HL-60/S4 treated with retinoic acid at 250 ng/mL for 4 days and 3 days (cell line): Measurements from ENCODE around the gene DCUN1D5.

Experiments
- in situ Hi-C: fragments of 300-500 bp; cut with MboI; formaldehyde crosslinking; loops from 2 replicates; pipeline ENCODE4 v1.7.0; 2022; ENCODE audit warnings: low sequenced_read_pairs

The DCUN1D5 gene

DNA sequence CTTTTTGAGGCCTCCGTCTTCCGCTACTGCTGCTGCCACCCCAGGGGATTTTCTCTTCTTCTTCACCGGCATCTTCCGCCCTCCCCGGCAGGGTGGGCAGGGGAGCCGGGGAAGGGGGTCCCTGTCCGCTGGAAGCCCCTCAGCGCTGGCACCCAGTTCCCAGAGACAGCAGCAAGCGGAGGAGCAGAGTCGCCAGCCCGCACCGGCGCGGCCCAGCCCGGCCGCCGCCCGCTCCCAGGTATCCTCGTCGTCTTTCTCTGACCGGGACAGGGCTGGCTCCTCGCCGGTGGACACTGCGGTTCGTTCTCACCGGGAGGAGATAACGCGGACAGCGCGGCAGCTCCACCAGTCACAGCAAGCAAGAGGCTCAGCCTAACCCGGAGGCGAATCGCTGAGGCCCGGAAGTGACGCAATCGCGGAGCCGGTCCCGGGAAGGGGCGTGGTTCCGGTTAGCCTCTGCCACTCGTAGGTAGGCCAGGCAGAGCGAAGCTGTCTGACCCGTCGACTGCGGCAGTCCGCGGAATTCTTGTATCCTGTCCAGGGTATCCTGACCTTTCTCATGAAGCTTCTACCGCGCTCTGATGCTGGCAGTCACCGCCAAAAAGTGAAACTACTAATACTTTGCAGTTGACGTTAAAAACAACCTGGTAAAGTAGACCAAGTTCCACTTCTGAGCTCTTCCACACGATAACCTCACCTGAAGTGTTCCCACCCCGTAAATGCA is at the start of gene DCUN1D5:
Gene DCUN1D5, minus strand, starts transcription at position 360 of the 724 bp plus-strand sequence. Its CDS starts 288 bp downstream, at position 72.
- in situ Hi-C loops, result no loop called here

DNA sequence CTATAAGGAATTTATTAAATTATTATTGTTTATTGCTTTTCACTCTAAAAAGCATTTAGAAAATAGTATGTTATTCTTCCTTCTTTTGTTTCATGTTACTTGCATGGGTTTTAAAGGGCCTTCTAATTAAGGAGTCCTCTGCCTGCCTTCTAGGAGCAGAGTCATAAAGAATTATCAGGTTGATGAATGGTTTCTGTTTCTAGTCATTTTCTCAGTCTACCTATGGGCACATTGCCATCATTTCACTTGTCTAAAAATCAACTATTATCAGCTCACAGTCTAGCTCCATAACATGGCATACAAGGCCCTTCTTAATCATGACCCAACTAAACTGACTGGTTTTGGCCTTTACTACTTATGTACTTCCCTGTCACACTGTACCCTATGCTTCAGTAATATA is 33.5 kb upstream of the DCUN1D5 start:
- in situ Hi-C loops, result no loop called here

DNA sequence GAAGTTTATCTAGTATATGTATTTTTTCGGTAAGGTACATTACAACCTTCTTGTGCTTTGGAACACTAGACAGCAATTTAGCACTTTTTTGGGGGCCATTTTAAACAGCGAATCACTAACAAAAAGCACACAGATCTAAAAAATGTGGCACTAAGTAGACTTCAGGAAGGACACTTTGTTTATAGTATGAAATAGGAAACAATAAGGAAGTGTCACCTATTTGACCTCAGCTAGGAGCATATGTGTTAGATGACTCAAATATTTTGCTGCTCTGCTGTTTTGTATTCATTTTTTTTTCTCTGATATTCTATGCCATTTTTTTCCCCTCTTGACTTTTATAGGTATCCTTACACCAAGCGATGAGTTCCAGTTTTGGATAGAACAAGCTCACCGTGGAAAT is 22.9 kb upstream of the DCUN1D5 start:
- in situ Hi-C loops, result no loop called here

DNA sequence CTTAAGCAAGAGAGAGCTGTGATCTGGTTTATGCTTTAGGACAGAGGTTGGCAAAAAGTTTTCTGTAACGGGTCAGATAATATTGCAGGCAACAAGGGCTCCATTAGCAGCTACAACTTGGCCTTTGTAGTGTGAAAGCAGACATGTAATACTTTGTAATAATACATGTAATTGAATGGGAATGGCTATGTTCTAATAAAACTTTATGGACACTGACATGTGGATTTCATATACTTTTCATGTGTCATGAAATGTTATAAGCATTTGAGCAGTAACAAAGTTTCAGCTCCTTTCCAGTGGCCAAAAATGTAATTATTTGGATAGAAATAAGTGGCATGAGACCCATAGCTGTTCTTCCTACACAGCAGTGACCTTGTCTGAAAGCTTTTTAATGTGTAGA is 20.4 kb upstream of the DCUN1D5 start:
- in situ Hi-C loops, result no loop called here

DNA sequence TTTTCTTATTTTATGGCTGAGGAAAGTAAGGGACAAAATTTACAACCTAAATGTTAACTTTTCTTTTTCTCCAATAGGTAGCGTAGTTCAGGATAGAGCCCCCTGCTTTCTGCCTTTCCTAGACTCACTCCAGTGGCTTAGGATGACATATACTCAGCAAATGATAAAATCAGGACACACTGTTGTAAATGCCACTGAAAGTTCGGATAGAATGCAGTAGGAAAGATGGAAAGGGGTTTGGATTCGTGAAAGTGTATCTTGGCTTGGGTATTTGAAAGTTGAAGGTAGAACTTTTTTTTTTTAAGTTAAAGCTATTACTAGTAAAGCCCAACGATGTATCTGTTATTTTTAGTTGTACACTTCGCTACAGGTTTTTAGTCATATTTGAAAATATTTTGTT is 19.4 kb upstream of the DCUN1D5 start:
- in situ Hi-C loops, result no loop called here

DNA sequence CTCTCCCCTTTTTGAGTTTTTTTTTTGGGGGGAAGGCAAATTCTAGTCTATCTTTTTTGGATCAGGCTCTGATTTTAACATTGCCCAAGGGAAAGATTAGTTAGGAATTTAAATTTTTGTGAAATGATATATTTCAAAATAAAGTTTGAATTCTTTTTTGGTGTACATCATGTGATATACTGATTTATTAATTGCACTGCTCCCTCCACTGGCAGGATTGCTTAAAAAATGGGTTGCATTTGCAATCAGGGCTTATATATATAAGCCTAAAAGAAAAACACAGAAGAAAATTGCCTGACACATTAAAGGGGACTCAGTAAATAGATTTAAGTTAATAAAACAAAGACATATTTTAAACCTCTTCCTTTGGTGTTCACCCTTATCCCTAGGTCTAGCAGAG is 18.4 kb upstream of the DCUN1D5 start:
- in situ Hi-C loops, result no loop called here

DNA sequence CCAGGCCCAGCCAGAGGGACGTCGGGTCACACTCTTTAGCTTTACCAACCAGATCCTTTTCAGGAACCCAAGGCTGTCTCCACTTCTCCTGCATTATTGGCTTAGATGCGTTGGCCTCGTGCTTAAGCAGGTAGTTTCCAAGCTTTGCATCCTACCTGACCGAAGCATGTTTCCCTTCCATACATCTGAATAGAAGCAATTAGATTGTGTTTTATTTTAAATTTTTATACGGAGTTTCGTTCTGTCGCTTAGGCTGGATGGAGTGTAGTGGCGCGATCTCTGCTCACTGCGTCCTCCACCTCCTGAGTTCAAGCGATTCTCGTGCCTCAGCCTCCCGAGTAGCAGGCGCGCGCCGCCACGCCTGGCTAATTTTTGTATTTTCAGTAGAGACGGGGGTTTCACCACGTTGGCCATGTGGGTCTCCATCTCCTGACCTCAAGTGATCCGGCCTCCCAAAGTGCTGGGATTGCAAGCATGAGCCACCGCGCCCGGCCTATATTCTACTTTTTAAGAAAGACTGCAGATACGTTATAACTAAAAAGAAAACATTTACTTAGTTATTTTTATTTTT is 17.9 kb upstream of the DCUN1D5 start:
- in situ Hi-C loops, result no loop called here

DNA sequence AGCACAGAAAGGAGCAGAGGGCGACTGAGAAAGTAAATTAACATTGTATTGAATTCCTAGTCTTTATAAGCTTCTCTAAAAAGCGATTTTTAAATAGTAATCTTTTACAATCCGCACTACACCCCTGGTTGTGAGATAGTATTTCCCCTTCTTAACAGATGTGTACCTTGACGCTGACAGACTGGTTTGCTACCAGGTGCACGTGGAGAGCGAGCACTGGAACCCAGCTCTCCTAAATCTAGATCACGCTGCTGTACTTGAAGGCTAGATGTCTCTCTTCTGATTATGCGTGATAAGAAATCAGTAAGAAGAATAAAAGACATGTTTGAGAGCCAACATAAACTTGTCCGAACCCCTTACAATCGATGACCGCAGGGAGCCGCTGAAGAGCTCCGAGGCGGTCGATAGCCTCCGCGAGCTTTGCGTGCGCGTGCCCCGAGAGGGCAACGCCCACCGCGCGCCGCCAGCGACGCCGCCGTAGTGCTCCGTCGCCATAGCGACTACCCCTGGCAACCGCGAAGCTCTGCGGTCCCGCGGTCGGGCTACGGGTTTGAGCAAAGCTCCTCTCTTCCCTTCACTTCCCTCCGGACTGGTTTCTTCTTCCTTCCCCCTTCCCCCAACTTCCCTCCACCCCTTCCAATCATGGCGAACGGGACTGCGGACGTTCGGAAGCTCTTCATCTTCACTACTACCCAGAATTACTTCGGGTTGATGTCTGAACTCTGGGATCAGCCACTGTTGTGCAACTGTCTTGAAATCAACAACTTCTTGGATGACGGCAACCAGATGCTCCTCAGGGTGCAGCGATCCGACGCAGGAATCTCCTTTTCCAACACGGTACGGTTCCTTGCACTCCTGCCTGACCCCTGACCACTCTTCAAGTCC is 17.2 kb upstream of the DCUN1D5 start, which contains the start of gene DYNC2H1:
Gene DYNC2H1, plus strand, starts transcription at position 494 of the 885 bp plus-strand sequence. Its CDS starts 149 bp downstream, at position 643.
- in situ Hi-C loops, result no loop called here

DNA sequence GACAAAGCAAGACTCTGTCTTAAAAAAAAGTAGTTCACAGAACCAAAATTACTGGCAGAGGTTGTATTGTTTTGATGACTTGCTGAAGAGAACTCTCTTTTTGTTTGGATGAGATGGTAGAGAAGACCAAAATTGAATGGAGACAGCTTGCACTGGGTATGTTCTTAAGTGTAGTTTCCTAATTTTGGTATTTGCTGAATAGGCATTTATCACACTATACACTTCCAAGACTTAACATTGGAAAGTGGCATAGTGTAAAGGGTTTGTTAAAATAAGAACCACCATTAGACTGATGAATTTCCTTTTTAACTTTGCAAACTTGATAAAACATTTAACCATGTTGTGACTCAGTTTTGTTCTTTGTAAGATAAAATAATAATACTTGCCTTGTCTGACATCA is 5.3 kb upstream of the DCUN1D5 start:
- in situ Hi-C loops, result no loop called here

DNA sequence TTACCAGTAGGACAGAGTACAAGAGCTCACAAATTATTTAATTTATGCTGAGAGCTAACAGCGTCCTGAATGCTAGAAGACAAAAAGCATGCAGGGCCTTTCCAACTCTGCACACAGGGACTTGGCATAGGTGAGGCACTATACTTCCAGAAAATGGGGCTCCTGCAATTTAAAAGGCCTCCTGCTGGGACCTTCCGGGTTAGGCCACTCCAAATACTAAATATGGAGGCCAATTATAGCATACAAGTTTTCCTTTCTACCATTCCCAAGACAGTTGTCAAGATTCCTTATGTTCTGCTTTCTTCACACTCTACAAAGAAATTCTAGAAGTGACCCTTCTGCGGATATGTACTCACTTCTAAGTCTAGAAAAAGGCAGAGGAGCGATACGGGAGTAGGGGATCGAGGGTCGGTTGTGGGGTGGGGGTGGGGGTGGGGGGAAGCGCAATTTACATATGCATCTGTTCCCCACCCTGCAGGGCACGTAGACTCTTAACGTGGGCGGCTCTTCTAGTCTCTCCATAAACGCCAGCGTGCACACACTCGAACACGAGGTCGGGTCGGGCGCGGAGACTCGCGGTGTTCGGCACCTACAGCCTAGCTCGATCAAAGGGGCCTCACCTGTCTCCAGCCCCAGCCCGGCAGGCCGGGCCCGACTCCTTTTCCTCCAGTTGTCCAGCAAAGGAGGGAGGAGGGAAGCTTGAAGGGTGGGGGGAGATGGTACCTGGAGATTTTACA is 728 bp downstream of the DCUN1D5 start:
- in situ Hi-C loops, result no loop called here

DNA sequence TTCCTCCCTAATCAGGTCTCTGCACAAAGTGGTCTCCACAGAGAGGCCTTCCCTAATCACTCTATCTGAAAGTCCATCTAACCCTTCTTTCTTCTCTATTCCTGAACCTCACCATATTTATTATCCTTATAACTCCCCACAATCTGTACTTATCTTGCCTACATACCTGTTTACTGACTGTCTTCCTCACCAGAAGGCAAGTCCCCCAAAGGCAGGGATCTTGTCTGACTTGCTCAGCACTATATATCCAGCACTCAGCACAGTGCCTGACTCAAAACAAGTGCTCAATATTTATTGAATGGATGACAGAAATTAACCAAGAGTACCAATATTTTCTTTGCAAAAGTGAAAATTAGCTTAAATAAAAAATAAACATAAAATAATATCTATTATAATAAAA is 5.5 kb downstream of the DCUN1D5 start:
- in situ Hi-C loops, result no loop called here

DNA sequence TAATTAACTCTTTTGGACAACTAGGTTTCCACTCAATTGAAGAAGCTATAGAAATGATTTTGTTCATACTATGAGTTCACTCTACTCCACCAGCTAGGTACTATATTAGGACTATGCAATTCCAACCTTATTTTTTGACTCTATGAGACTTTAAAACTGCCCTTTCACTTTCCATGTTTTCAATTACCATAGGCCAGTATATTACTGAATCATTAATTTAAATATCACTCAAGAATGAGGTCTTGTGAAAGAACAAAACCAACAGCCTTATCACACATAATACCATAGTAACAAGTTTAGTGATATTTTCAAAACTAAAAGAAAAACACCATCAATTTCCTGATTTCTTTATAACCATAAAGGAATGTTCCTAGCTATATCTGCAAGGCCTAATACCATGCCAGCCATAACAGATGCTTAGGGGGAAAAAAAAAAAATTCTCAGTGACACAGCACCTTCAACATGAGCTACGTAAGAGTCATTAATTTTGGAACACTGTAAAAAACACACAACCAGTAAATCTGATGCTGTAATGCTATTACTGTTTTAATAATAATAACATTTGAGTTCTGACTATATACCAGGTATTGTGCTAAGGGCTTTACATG is 6.1 kb downstream of the DCUN1D5 start:
- in situ Hi-C loops, result no loop called here

DNA sequence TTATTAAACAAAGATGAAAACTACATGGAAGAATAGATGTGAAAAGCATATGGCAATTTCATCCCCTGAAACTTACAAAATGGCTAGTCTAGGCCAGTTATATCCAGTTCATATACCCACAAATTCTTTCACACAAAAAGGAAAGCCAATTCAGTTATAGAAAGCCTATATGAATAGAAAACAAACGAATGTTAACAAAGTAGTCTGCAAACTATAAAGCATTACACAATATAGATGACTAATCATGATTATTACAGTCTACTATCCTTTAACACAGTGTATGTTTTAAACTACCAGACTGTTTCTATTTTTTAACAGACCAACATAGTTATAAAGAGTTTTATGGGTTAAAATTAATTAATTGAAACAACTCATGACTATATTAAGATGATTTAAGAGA is 12.1 kb downstream of the DCUN1D5 start:
- in situ Hi-C loops, result no loop called here

DNA sequence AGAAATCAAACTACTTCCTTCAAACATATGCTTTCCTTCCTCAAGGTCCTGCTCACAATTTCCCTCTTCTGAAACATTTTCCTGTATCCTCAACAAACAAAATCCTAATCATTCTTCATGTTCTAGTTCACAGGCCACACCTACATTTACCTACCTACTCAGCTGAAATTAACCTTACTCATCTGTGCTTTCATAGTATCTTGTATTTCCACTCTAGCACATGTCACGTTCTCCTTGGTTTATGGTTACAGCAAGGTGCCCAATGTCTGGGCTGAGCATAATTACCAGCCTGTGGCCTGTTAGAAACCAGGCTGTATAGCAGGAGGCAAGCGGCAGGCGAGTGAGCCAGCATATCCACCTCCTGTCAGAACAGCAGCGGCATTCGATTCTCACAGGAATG is 13.2 kb downstream of the DCUN1D5 start:
- in situ Hi-C loops, result no loop called here

DNA sequence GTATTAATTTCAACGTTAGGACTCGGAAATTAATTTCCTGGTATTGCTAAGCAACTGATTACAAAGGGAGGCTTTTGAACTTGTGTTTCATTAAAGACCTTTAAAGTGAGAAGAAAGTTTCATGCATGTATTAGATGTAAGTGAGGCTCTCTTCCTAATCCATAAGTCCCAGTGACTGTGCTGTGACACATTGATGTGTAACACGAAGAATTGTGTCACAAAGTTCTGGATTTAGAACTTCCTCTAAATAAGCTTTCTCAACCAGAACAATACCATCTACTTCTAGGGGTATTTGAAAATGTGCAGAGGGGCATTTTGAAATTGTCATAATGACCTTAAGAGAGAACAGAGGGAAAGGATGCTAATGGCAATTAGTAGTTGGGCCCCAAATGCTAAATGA is 14.4 kb downstream of the DCUN1D5 start:
- in situ Hi-C loops, result no loop called here

DNA sequence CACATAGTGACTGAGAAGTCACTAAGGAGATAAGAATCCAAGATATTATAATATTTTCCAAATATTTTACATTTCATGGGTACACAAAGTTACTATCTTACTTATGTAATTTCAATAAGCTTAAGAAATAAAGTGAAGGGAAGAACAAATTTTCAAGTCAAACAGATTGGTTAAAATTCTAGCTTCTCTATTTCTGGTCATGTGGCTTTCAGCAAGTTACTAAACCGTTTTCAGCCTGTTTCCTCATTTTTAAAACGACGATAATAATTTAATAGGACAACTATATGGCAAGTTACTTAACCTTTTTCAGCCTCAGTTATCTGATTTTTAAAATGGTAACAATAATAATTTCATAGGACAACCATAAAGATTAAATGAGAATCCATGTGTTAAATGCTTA is 15.6 kb downstream of the DCUN1D5 start:
- in situ Hi-C loops, result no loop called here

DNA sequence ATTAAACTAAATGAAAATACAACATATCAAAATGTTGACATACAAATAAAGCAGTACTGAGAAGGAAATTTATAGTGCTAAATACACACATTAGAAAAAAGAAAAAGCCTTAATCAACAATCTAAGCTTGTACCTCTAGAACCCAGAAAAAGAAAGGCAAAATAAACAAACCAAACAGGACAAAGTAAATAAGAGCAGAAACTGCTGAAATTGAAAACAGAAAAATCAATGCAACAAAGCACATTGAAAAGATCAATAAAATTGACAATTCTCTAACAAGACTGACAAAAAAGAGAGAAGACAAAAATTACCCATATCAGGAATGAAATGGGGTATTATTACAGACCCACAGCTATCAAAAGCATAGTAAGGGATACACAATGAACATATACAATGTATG is 21.0 kb downstream of the DCUN1D5 start:
- in situ Hi-C loops, result no loop called here

DNA sequence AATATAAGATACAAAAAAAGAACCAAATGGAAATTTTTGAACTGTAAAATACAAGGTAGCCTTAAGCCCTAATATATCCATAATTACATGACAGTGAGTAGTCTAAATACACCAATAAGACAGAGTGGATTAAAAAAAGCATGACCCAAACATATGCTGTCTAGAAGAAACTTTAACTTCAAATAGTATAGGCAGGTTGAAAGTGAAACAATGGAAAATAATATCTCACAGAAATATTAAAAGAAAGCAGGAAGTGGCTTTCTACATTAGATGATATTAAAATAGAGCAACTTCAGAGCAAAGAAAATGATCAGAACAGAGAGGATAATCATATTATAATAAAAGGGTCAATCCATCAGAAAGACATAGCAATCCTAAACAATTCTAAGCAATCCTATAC is 21.8 kb downstream of the DCUN1D5 start:
- in situ Hi-C loops, result no loop called here

DNA sequence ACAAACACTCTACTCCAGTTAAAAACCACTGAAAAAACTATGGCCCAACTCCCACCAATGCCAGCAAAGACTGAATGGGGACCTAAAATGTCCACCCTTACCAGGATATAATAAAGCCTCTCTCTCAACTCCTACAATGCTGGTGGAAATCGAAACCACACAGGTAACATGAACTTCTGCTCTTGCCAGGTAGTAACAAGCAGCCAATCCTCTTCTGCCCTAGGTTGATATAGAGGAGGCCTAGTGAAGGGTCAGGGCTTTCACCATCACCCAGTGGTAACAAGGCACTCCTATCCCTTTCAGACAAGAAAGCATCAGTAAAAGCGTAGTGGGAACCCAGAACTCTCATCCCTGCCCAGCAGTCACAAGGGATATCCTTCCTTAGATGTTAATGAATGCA is 22.6 kb downstream of the DCUN1D5 start:
- in situ Hi-C loops, result no loop called here

DNA sequence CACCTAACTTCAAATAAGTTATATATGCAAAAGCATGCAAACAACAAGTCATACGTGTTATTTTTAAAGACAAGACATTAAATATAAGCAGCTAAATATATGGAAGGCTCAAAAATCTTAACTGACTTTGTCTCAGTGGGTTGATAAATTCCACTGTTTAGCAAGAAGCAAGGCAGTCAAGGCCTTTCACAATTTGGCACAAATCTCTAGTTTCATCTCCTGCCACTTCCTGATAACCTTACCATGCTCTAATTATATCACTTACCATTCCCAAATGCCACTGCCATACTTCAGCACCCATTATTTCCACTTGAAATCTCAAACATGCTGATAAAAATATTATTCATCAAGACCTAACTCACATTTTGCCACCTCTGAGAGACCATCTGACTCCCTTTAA is 24.8 kb downstream of the DCUN1D5 start:
- in situ Hi-C loops, result no loop called here

DNA sequence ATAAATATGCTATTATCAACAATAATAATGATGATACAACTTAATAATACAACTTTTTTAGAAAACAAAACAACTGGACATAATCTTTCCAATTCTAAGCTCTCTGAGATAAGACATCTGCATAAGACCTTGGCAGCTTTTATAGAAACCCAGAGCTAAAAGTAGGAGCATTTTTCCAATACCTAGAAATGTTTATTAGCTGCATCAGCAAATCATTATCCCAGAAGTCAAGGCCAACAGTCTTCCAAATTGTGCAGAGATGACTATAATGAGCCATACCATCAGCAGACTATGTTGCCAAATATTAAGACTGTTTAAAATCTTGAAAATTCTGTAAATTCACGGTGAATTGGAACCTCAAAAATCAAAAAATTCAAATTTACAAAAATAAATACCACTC is 30.3 kb downstream of the DCUN1D5 start:
- in situ Hi-C loops, result no loop called here
